Amniotic epithelial cell (primary cell): ENCODE measurements around the gene OR8B12.
"Not testable (repeated sequence)": the region's sequence is repeated elsewhere in the genome, so short reads cannot be mapped to it uniquely, and the experiment has no call there.

ENCODE experiments used
- DNase-seq: peaks from one replicate; pipeline ENCODE4 v3.0.0-alpha.2; 2010; ENCODE audit warnings: low read depth

OR8B12 gene

GRCh38 chr11:124519850-124520549 lies 23.5 kb downstream of the OR8B12 start:
- DNase-seq: no peak

DNA sequence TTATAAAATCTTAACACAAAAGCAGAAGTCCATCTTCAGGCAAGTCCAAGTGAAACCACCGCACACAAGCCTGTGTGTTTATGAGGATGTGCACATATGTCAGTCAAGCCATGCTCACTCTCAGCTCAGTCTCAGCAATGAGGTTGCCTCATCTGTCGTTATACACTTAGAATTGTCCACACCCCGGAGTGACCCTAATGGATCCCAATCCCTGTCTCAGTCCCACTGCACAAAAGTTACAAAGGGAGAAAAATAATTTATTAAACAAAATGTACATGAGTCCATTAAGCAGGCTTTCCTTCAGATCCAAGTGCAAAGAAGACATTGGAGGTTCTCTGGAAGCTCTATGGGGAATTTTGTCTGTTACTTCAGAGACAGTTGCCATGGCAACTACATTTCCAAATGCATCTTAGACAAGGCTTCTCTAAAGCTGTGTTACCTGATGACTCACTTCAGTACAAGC lies 24.4 kb downstream of the OR8B12 start:
- DNase-seq: peak; percentile 5

- no peak for DNase-seq
Observed at GRCh38 chr11:124517314-124517713, 26.1 kb downstream of the OR8B12 start.

GRCh38 chr11:124514675-124515074 lies 28.8 kb downstream of the OR8B12 start:
- not testable (repeated sequence) for DNase-seq

DNA sequence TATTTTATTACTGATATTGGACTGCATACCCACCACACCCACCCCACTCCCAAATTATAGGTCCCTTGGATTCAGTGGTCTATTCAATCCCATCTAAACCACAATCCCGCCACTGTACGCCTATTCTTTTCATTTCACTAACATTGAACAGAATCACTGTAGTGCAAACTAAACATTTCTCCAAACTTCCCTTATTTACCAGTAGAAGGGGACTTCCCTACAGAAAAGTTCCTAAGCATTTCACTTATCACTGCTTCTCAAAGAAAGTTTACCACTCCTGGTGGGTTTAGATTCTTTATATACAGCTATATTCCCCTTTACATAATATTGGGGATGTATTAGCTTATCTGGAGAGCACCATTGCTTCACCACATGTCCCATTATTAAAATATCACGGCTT lies 29.3 kb downstream of the OR8B12 start:
- no peak for DNase-seq

DNA sequence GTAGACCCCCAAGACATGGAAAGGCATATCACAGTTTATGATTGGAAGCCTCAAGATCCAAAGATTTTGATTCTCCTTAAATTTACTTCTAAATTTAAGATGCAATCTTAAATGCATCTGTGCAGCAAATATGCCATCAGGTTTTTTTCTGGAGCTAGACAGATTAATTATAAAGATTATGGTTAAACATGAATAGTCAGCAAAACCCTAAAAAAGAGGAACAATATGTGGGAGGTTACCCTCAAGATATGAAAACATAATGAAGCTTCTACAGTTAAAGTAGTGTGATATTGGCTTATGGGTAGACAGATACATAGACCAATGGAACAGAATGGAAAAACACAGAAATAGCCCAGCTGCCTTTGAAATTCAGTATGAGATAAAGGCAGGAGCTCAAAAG lies 31.7 kb downstream of the OR8B12 start:
- DNase-seq: no peak

- DNase-seq: no peak
Observed at GRCh38 chr11:124510279-124510678, 33.2 kb downstream of the OR8B12 start.

GRCh38 chr11:124499711-124500110 lies 43.7 kb downstream of the OR8B12 start:
- no peak for DNase-seq

DNA sequence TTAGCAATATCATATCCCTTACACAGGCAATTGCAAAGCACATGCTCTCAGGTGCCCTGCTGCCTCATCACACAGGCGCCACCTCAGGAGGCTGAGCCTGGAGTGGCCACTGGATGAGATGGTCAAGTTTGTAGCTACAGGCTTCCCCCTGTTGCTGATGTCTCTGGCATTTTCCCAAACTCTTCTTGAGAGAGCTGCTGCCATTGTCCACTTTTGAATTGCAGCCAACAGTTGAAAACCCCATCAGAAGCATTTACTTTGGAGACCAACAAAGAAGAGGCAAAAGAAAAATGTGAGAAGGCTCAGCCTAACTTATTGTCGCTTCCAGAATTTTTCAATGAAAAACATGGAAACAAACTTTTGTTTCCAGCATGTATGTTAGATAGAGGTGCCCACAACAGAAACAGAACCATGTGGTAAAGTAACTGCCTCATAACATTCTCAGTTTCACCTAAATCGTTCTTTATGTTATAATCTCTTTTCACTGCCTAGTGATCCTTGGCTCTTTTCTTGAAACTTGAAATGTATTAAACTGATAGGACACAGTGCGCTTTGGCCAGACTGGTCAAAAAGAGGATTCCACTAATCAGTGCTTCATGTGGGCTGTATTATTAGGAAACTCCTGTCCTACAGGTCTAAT lies 50.3 kb downstream of the OR8B12 start:
- DNase-seq: no peak
